Measurements from ENCODE around the gene OR2T34. TPM values are rescaled to one million over a fixed set of nuclear protein-coding genes. Genes with fewer than 3 reads are reported as not detected.

OR2T34 gene
- total RNA-seq, 1 experiment from 2014 or later = not detected

DNA sequence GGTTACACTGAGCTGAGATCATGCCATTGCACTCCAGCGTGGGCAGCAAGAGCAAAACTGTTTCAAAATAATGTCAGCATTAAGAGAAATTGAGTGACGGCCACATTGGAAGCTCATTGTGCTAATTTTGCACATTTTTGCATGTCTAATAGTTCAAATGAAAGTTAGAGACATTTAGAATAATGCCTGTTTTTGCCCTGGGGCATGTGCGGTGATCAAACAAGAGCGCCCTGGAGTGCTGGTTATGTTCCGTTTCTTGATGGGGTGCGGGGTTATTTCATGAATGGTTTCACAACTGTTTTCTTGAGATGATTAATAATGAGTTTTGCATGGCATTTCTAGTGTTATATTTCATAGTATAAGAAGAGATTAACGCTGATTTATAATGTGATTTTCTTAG, 47.2 kb upstream of the OR2T34 start:
- Histone ChIP-seq H3K4me2 (ENCODE audit: insufficient read depth, insufficient read length, low read length) (no peak overlapping the region), H2AK5ac (ENCODE audit: insufficient read length, low read length) (no peak overlapping the region), H2BK12ac (ENCODE audit: insufficient read length, low read depth, low read length) (no peak overlapping the region), H3K23me2 (ENCODE audit: insufficient read length, low read depth, low read length, poor library complexity, severe bottlenecking) (no peaks in the 10 kb centered on the region), H3K23ac (ENCODE audit: insufficient read length, low read depth, low read length) (no peak overlapping the region), H3K9ac (ENCODE audit: extremely low read depth, insufficient read length, low read length) (no peak overlapping the region), H3K27ac (ENCODE audit: insufficient read length, low read depth, low read length) (no peak overlapping the region), H4K5ac (ENCODE audit: insufficient read length, low read depth, low read length) (no peak overlapping the region), H3T11ph (ENCODE audit: low read length) (no peak overlapping the region), H3K4ac (ENCODE audit: low read depth, low read length) (no peak overlapping the region), H3K27me3 (ENCODE audit: insufficient read depth, low read length) (no peaks in the 10 kb centered on the region), H3K79me1 (ENCODE audit: insufficient read depth, low read depth, low read length, poor library complexity, severe bottlenecking) (no peaks in the 10 kb centered on the region), H3K9me3 (ENCODE audit: control insufficient read depth, low read depth, low read length) (peaks cover 76% of the 10 kb centered on the region), H3K4me1 (ENCODE audit: insufficient read depth, low read length) (no peaks in the 10 kb centered on the region), H3K79me2 (ENCODE audit: insufficient read depth, low read length) (no peaks in the 10 kb centered on the region), H2BK20ac (ENCODE audit: low read depth, low read length, poor library complexity, severe bottlenecking) (no peak overlapping the region), H3K56ac (ENCODE audit: insufficient read length, low read depth, low read length) (no peak overlapping the region), H4K8ac (replicated peaks; ENCODE audit: insufficient read length, low read depth, low read length) (no peak overlapping the region), H4K91ac (ENCODE audit: insufficient read length, low read depth, low read length) (no peak overlapping the region), H2BK15ac (ENCODE audit: low read depth, low read length) (no peak overlapping the region), H3K14ac (ENCODE audit: insufficient read depth, low read length) (no peak overlapping the region), H2AFZ (ENCODE audit: low read length) (no peak overlapping the region), H2BK120ac (ENCODE audit: low read depth, low read length, poor library complexity, severe bottlenecking) (no peak overlapping the region), H4K20me1 (ENCODE audit: control insufficient read depth, insufficient read depth, insufficient read length) (no peaks in the 10 kb centered on the region), H2BK5ac (ENCODE audit: insufficient read length, low read length) (no peak overlapping the region), H3K18ac (ENCODE audit: insufficient read length, low read depth, low read length) (no peak overlapping the region)
- H3K4me3 Mint-ChIP-seq = no peak overlapping the region
- peaks cover 51 to 54% of the 10 kb centered on the region in 2 experiments for H3K9me3 Mint-ChIP-seq
- TF ChIP-seq, protein P1, sequence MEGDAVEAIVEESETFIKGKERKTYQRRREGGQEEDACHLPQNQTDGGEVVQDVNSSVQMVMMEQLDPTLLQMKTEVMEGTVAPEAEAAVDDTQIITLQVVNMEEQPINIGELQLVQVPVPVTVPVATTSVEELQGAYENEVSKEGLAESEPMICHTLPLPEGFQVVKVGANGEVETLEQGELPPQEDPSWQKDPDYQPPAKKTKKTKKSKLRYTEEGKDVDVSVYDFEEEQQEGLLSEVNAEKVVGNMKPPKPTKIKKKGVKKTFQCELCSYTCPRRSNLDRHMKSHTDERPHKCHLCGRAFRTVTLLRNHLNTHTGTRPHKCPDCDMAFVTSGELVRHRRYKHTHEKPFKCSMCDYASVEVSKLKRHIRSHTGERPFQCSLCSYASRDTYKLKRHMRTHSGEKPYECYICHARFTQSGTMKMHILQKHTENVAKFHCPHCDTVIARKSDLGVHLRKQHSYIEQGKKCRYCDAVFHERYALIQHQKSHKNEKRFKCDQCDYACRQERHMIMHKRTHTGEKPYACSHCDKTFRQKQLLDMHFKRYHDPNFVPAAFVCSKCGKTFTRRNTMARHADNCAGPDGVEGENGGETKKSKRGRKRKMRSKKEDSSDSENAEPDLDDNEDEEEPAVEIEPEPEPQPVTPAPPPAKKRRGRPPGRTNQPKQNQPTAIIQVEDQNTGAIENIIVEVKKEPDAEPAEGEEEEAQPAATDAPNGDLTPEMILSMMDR (conservative IDR thresholded peaks at IDR 0.05) = no peak
- WGBS (ENCODE audit: extremely low coverage, insufficient read length, low lambda C conversion rate) = no CpG with 5 or more reads among the region's 7 CpGs
- H3K4me1 Mint-ChIP-seq = no peaks in the 10 kb centered on the region
- DNase-seq = no peak
- H3K27me3 Mint-ChIP-seq (ENCODE audit: low read depth) = no peaks in the 10 kb centered on the region
- H3K36me3 Mint-ChIP-seq (ENCODE audit: insufficient read depth in 1 of 3, low read depth in 3 of 3) = no peaks in the 10 kb centered on the region; a peak in 2 of 7 replicates
- no peak overlapping the region for H3K27ac Mint-ChIP-seq
